ENCODE results near the gene KDM4D.
"Not testable (repeated sequence)": the region's sequence is repeated elsewhere in the genome, so short reads cannot be mapped to it uniquely, and the experiment has no call there.

The KDM4D gene

GRCh38 chr11:94973099-94973968 is at the start of gene KDM4D, which contains the start of gene CWC15:
Gene KDM4D, plus strand, starts transcription at chr11:94973709. Its CDS starts 23,664 bp downstream, at chr11:94997373.
Gene CWC15, minus strand, starts transcription at chr11:94973556. Its CDS starts 1,371 bp downstream, at chr11:94972185.
- FAIRE-seq = peak; percentile 96

GRCh38 chr11:94924171-94924572 is 49.3 kb upstream of the KDM4D start:
- FAIRE-seq = no peak

GRCh38 chr11:94924612-94925011 is 48.9 kb upstream of the KDM4D start:
- FAIRE-seq = no peak

DNA sequence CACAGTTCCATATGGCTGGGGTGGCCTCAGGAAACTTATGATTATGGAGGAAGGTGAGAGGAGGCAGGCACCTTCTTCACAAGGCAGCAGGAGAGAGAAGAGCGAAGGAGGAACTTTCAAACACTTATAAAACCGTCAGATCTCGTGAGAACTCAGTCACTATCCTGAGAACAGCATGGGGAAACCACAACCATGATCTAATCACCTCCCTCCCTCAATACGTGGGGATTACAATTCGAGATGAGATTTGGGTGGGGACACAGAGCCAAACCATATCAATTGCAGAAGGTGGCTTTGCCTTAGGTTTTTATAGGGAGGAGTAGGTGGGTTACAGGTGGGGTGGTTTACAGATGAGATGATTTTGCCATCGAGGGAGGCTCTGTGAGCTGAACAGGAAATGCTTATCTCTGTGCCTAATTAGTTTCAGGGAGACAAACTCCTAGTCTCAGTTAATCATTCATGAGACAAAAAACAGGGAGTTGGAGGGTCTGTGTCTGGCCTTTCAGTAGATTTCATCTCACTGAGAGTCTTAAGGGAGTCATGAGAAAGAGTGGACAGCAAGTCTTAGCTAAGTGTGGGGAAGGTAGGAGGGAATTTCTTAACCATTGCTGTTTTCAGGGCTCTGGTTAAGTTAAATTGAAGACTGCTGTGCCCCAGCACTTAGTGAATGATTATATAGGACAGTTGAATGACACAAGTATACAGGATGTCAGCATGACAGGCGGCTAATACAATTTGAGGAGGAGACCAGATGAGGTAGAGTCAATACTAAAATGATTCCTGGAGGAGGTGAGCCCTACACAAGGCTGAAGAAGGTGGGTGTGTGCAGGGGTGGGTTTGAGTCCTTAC is 47.9 kb upstream of the KDM4D start:
- FAIRE-seq = no peak

GRCh38 chr11:94926271-94926625 is 47.3 kb upstream of the KDM4D start:
- FAIRE-seq = no peak

DNA sequence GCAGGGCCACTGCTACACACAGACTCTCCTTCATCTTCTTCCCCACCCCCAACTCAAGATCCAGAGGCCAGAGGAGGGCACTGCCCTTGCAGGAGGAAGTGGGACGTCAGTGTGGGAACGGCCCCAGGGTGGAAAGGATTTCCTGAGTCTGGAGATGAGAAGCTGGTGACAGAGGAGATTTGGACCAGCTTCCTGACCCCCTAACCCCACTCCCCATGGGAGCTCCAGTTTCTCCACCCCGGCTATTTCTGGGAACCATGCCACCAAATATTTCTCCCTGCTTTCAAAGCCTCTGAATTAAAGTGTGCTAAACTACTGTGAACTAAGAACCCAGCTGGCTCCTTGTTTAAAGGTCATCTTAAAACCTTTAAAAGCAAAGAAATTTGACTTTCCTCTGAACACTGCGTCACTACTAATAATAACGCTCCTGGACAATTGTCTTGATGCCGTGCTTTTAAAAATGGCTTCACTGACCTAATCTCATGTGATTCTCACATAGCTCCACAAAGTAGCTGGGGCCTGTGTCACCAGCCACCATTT is 46.7 kb upstream of the KDM4D start:
- FAIRE-seq = no peak

- no peak for FAIRE-seq
These were observed 45.2 kb upstream of the KDM4D start for GRCh38 chr11:94928117-94928990.

- FAIRE-seq = not testable (repeated sequence)
These were observed 41.4 kb upstream of the KDM4D start for GRCh38 chr11:94932072-94932471.

GRCh38 chr11:94932503-94932902 is 41.0 kb upstream of the KDM4D start:
- no peak for FAIRE-seq

DNA sequence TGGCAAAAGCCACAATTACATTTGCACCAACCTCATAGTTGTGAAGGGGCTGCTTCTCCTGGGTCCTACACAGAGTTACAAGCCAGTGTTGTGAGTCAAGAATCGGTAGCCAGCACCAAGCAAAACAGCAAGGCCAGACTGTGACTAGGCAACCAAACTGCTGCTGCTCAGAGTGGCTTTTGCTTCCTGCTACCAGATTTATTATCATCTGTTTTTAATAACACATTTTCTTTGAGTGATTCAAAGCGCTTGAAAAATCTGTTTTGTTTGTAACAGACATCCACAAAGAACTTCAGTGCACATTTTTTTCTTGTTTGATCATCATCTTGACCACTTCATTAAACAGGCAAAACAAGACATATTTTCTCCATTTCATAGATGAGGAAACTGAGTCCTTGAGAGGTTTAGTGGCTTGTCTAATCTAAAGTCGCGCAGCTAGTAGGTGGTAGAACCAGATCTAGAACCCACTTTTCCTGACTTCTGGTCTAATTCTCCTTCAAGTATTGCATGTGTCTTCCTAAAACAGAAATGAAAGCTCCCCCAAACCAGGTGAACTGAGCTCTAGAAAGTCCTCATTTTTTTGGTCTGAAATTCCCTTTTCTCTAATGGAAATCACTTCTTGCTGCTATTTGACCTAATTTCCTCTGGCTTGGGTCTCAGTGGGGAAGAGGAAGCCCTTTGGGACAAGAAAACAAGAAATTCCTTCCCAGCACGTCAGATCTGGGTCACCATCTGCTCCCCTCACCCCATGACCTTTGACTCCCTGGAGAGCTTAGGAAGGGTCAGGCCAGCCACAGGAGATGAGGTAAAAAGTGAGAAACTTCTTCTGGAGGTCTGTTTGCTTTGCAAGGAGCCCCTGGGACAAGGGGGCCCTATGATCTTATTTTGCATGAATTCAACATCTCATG is 40.0 kb upstream of the KDM4D start:
- no peak for FAIRE-seq

DNA sequence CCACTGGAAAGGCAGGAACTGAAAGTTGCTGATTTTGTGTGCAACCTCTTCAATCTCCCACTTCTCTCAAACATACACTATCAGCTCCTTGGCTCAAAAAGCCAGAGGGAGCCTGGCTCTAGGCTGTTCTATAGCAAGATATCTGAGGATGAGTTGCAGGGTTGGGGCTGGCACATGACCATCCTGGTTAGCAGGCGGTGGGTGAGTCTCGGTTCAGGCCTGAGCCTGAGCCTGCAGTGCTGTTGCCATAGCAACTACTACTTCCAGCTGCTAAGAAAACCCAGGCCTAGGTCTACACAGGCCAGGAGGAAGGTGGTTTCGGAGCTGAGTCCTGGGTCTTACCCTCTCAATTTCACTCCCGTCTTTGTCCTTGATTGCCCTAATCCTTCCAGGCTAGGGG is 39.1 kb upstream of the KDM4D start:
- FAIRE-seq = no peak

- FAIRE-seq = no peak
These were observed 38.7 kb upstream of the KDM4D start for GRCh38 chr11:94934846-94935245.

GRCh38 chr11:94938095-94939055 is 35.1 kb upstream of the KDM4D start:
- FAIRE-seq = no peak

GRCh38 chr11:94939346-94939745 is 34.2 kb upstream of the KDM4D start:
- FAIRE-seq = no peak

- no peak for FAIRE-seq
These were observed 32.4 kb upstream of the KDM4D start for GRCh38 chr11:94941131-94941530.

DNA sequence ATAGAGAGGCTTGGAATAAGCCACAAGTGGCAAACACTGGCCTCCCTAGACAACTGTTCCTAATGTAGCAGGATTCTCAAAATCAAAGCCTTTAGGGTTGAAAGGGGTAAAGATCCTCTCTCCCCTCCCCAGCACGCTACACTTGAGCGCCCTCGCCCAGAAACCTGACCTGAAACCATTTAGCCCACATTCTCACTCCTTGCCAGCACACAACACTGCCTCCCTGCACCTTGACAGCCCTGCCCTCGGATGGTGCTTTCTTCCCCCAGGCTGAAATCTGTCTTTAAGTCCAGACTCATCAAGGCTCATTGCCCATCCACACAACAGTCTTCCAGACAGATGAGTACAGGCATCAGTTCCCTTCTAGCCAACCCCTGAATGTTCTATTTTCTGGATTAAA is 26.7 kb upstream of the KDM4D start:
- FAIRE-seq = no peak

GRCh38 chr11:94948070-94948617 is 25.4 kb upstream of the KDM4D start:
- no peak for FAIRE-seq

GRCh38 chr11:94954753-94955152 is 18.8 kb upstream of the KDM4D start:
- no peak for FAIRE-seq

DNA sequence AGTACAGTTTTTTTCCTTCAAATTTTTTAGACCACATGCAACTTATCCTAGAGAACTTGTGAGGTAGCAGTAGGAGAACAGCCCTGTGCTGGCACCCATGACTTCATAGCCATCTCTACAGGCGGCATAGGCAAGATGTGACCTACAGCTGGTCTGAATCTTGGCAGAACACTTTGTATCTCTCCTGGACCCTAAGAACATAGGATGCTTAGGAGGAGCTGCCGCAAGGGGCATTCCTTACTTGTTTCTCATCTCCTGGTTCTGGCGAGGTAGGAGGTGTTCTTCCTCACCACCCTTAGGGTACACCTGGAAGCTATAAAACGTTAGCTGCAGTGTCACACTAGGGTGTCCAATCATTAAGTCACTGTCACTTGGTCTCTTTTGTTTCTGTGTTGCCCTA is 16.5 kb upstream of the KDM4D start:
- no peak for FAIRE-seq
